WTC11 (cell line): ENCODE data around the gene BSN.

ENCODE experiments used
- CBFB ChIP-seq: sonication (generic); formaldehyde crosslinking; IDR thresholded peaks from 2 replicates; pipeline ENCODE4 v1.8.1; 2022; ENCODE audit warnings: mild to moderate bottlenecking, low read depth, missing genetic modification reagents
- CTCF ChIP-seq: fragments of 200-600 bp; IDR thresholded peaks from 2 replicates; pipeline ENCODE4 v1.8.0; 2022; ENCODE audit warnings: antibody characterized with exemption
- GTF2I ChIP-seq: fragments of 250-450 bp; sonication (Bioruptor Pico); conservative IDR thresholded peaks from 2 replicates; pipeline ENCODE4 v1.4.0; 2021; ENCODE audit warnings: mild to moderate bottlenecking
- NR1H2 ChIP-seq: sonication (generic); formaldehyde crosslinking; IDR thresholded peaks from 2 replicates; pipeline ENCODE4 v1.9.0; 2021; ENCODE audit warnings: mild to moderate bottlenecking, moderate library complexity, missing genetic modification reagents
- NR2C2 ChIP-seq: sonication (generic); formaldehyde crosslinking; IDR thresholded peaks from 2 replicates; pipeline ENCODE4 v1.8.0; 2022; ENCODE audit warnings: mild to moderate bottlenecking, missing genetic modification reagents
- SMAD4 ChIP-seq: sonication (generic); formaldehyde crosslinking; IDR thresholded peaks from 2 replicates; pipeline ENCODE4 v1.8.0; 2022; ENCODE audit warnings: mild to moderate bottlenecking, missing genetic modification reagents
- USF2 ChIP-seq: sonication (generic); formaldehyde crosslinking; IDR thresholded peaks from 2 replicates; pipeline ENCODE4 v1.8.1; 2023; ENCODE audit warnings: mild to moderate bottlenecking, missing genetic modification reagents, moderate library complexity
- ZBTB21 ChIP-seq: sonication (generic); formaldehyde crosslinking; IDR thresholded peaks from 2 replicates; pipeline ENCODE4 v1.8.1; 2023; ENCODE audit warnings: mild to moderate bottlenecking, missing genetic modification reagents, borderline replicate concordance

DNA sequence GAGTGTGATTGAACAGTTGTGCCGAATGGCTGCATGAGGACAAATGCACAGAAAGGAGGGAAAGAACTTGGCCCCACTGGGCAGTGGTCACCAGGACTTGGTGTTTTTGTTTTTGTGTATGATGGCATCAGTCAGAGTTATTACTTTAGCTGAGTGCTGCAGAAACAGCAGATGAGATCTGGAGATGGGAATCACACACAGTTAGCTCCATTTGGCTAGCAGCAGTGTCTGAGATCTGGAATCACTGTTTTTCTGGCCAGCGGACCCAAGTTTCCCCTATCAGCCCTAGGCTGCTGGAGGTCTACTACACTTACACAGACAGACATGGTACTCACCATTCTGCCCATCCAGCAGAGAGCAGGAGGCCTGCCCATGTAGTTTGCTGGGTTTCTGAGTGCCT lies 74.0 kb downstream of the BSN start:
- TF ChIP-seq USF2 (CRISPR knock-in tag): no peak
- TF ChIP-seq CTCF: no peak
- TF ChIP-seq SMAD4 (CRISPR knock-in tag): no peak
- TF ChIP-seq GTF2I (CRISPR knock-in tag): no peak
- TF ChIP-seq ZBTB21 (CRISPR knock-in tag): no peak
- no peak for TF ChIP-seq NR1H2
- TF ChIP-seq NR2C2 (CRISPR knock-in tag): no peak
- no peak for TF ChIP-seq CBFB
